GM21381 (cell line): ENCODE results near the gene ALG1L2.
"Not testable (repeated sequence)": the region's sequence is repeated elsewhere in the genome, so short reads cannot be mapped to it uniquely, and the experiment has no call there.

Source experiments
- ATAC-seq: cut with Tn5 transposase; IDR thresholded peaks from one replicate; pipeline ENCODE4 v1.9.1; 2021; ENCODE audit warnings: mild to moderate bottlenecking, moderate library complexity; ENCODE audit not compliant: unreplicated experiment

Gene ALG1L2

DNA sequence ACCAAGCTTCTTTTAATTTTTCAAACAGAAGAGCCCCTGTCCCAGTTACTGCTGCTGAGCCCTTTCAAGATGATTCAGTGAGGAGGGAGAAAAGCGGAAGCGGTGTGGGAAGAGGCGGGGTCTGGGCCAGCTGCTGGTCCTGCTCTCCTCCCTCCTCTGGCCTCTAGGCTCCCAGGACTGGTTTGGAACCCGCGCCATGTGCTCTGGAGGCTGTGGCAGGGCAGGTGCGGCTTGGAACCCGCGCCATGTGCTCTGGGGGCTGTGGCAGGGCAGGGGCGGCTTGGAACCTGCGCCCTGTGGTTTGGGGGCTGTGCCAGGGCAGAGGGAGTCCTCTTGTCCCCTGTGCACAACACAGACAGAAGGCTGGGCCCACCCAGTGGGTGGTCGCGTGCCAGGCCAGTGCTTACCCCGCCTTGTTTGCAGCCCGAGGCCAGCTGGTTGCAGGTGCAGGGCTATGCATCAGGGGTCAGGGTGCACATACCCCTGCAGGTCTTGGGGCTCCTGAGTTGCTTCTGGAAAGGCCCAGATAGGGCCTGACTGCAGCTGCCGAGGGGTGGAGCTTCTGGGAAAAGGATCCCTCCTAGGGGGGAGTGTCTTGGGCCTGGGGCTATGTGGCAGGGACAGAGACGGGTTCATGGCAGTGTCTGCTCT, 12.2 kb downstream of the ALG1L2 start:
- ATAC-seq: no peak

DNA sequence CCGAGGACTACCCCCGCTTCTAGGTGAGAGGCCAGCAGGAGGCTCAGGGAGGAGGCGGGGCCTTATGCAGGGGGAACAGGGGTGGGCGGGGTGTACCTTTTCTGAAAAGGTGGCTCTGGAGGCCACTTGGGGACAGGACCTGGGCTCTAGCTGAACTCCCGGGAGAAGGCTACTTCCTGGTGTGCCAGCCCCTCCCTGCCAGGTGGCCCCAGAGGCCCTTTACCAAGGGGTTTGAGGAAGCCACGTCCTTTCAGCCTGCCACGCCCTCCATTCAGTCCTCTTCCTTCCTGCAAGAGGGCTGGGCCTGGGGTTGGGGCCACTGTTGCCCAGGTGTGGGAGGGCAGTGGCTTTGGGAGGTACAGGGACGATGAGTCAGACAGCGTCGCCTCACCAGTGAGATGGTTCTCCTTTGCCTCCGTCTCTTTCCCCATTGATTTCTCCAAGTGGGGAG, 12.9 kb downstream of the ALG1L2 start:
- not testable (repeated sequence) for ATAC-seq

GRCh38 chr3:130095858-130096257, 14.2 kb downstream of the ALG1L2 start:
- not testable (repeated sequence) for ATAC-seq

DNA sequence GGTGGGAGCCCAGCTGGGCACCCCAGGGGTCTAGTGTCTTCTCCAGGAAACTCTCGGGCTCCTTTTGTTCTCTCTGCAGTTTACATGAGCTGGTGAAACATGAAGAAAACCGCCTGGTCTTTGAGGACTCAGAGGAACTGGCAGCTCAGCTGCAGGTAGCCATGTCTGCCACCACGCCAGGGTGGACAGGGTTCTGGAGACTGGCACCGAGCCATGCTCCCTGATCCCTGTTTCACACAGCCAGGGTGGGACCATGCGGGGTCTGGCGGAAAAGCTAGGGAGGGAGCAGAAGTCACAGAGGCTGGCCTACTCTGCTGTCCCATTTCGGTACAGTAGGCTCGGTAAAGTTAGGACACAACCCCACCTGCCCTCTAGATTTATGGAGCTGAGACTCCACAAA, 15.5 kb downstream of the ALG1L2 start:
- not testable (repeated sequence) for ATAC-seq

- not testable (repeated sequence) for ATAC-seq
These were observed 16.3 kb downstream of the ALG1L2 start for GRCh38 chr3:130097690-130098638.

DNA sequence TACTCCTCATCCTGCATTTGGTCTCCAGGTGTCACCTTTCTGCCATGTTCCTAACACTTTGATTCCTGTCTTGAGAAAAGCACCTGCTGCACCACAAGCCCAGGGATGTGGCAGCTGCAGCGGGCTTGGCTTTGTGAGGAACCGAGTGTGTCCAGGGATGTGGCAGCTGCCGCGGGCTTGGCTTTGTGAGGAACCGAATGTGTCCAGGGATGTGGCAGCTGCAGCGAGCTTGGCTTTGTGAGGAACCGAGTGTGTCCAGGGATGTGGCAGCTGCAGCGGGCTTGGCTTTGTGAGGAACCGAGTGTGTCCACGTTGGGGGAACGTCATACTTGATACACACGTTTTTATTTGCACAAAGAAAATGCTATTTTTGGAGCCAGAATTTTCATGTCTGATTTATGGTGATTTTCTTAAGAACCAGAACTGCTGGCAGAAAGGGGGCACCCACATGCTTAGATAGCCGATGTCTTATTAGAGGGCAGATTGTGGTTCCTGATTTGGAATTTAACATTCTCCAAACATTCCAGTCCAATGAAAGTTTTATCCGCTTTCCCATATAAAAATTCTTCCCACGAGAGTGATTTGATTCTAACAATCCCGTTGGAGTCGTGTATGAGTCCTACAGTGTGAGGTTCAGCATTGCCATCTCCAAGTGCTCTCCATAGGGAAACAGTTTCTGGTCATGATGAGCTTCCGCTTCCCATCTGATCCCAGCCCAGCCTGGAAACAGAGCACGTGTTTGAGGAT, 17.2 kb downstream of the ALG1L2 start:
- not testable (repeated sequence) for ATAC-seq

DNA sequence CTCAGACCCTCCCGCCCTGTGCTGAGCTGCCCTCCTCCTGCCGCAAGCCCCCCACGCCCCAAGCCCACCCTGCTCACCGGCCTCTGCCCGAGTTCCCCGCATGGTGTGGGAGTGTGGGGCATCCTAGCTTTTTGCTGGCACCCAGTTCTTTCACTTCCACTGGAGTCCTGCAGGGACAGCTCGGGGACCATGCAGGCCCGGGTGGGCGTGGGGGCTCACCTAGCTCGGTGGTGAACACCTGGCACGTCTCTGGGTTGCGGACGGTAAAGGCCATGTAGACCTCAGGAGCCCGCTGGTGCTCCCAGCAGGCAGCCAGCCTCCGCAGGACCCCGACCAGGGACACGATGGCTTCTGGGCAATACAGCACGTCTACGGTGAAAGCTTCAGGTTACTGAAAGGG, 20.9 kb downstream of the ALG1L2 start:
- ATAC-seq: not testable (repeated sequence)

DNA sequence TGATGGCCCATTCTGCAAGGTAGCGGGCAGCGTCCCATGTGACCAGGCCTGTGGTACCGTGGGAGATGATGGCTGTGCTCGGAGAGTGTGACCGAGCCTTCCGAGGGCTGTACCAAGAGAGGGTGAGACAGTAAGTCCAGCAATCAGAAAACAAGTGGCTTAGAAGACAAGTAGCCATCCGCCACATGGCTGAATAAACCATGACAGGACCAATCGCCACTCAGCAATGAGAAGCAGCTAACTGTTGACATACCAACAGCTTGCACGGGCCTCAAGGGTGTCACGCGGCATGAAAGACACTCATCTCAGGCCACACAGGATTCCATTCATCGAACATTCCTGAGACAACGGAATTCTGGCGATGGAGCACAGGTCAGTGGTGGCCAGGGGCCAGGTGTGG, 22.6 kb downstream of the ALG1L2 start:
- ATAC-seq: not testable (repeated sequence)

DNA sequence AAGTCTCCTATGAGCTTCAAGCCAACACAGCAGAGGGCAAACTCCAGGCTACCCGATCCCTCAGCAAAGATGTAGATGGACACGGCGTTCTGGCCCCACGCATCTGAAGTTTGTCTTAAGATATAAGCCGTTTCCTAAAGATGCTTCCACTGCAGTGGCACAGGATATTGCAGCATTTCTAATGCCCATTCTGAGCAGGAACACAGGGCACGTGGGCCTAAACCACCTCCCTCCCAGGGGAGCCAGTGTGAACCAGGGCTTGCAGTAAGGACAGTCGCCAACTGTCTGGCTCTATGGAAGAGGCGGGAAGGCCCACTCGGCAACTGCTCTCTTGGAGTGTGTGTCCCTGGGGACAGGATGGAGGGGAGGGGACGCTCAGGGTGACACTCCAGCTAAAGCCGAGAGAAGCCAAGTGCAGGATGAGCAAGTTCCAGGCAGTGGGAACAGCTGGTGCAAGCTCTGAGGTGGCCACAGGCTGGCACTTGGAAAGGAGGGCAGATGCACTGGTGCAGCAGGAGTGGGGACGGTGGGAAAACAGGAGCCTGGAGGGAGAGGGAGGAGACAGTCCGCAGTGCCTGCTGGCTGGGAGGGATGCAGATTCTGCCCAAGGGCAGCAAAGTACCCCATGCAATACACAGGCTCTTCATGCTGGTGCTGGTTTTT, 25.8 kb downstream of the ALG1L2 start:
- ATAC-seq: not testable (repeated sequence)

DNA sequence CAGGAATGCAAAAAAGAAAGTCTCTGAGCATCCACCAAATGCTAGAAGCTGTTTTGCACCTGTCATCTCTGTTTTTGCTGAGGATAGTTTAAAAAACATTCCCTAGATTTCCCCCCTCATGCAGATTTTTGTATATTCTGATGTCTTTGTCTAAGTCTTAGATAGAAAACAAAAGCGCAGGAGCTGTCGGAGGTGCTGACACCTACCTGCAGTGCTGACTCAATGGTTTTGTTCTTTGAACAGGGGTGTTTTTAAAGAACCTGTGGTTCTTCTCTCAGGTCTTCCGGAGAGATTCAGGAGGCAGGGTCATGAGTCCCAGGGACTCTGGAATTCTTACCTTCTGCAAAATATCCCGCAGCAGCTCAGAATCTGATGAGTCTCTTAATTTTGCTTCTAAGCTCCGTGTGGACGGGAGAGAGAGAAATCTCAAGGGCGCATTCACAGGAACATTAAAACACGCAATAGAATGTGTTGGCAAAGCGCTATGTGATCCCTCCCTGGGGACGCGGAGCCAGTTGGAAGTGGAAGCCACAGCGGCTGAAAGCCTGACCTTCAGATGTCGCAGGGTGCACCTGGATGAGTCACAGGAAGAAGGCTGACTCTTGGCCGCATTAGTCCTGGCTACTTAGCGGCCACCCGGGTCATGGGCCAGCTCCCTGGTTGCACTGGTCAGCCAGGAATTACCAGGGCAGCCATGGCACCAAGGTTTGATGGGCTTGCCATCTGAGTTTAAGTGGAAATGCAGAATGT, 27.4 kb downstream of the ALG1L2 start:
- not testable (repeated sequence) for ATAC-seq

DNA sequence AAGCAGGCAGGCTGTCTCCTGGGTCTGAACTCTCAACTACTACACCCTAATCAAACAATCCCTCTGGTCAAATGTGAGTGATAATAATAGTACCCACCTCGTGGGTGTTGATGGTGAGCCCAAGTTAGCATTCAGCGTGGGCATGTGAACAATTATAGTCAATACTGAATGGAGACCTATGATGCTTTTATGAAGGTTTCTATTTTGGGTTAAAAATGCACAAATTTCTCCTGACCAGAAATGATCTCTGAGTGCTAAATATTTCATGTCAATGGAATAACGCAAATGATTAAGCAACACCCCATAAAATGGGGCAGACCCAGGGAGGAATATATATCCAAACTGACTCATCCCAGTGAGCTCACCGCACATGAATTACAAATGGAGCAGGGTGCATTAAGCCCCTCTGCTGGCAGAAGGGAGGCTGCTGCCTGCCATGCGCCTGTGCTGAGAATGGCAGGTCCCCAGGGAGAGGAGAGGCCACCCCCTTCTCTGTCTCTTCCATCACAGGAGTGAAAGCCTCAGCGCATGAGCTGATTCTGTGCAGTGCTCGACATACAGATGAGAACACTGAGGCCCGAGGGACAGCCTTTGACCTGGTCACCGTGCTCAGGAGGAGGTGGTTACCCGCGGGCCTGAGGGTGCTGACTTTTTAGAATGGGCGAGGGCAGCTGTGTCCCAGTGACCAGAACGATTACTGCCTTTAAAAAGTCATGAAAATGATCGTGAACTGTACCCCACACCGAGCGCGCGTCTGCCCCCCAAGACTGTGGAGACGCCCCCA, 28.9 kb downstream of the ALG1L2 start:
- not testable (repeated sequence) for ATAC-seq

- peak; percentile 100 for ATAC-seq
These were observed 29.7 kb downstream of the ALG1L2 start for GRCh38 chr3:130111185-130111864.

- ATAC-seq: peak; percentile 41
These were observed 30.5 kb downstream of the ALG1L2 start for GRCh38 chr3:130111865-130112747.

GRCh38 chr3:130112748-130113073, 31.1 kb downstream of the ALG1L2 start:
- ATAC-seq: not testable (repeated sequence)

DNA sequence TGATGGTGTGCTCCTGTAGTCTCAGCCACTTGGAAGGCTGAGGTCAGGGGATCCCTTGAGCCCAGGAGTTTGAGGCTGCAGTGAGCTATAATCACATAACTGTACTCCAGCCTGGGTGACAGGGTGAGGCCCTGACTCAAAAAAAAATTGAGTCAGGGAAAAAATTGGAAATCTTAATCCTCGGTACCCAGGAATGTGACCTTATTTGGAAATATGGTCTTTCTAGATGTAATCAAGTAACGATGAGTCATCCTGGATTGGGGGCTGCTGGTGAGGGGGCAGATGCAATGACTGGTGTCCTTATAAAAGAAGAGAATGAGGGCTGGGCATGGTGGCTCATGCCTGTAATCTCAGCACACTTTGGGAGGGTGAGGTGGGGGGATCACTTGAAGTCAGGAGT, 33.8 kb downstream of the ALG1L2 start:
- ATAC-seq: not testable (repeated sequence)

DNA sequence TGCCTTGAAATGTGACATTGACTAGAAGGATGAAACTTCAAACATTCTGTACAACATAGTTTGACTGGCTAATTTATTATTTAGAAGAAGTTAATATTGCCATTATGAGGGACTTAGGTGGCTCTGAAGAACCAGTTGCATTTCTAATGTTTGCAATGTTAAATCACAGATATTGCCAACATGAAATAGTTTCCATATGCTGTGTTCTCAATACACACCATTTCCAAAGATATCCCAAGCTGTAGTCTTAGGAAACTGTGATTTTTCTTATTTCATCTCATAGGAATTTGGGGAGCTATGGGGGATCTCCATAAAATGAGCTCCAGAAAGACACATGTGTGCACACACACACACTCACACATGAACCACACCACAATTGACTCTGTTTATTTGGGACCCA, 36.3 kb downstream of the ALG1L2 start:
- no peak for ATAC-seq

DNA sequence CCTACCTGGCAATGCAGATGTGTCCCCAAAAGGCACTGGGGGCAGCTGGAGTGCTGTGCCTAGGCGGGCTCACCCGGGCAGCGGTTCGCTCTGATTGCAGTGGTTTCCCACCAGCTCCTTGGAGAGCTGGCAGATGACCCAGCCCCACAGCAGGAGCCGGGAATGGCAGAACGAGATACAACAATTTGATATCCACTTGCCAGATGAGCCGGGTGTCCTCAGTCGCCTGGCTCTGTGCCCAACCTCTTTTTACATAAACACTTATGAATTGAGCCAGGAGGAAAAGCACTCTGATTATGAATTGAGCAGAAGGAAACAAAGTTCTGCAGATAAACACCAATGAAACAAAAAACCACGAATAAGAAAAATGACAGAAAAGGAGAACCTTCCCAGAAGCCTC, 38.2 kb downstream of the ALG1L2 start:
- not testable (repeated sequence) for ATAC-seq

DNA sequence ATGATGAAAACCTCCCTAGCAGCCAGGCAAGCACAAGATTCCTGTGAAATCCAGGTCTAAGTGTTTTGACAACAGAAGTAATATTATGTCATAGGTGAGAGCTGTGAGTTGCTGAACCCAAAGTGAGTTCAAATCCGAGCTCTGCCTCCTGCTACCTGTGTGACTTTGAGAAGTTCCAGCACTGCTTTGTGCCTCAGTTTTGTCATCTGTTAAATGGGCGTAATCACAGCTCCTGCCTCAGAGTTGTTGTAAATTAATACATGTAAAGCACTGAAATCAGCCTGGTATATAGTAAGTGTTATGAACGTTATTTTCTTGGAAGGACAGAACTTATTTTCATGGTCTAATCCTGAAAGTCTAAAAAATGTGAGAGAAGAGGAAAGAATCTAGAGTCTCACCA, 38.7 kb downstream of the ALG1L2 start:
- ATAC-seq: not testable (repeated sequence)
